ENCODE measurements around the gene KRT76. TPM values are rescaled to one million over a fixed set of nuclear protein-coding genes. Genes with fewer than 3 reads are reported as not detected.

KRT76 gene
- total RNA-seq, 4 donors from 2014 or later = not detected

DNA sequence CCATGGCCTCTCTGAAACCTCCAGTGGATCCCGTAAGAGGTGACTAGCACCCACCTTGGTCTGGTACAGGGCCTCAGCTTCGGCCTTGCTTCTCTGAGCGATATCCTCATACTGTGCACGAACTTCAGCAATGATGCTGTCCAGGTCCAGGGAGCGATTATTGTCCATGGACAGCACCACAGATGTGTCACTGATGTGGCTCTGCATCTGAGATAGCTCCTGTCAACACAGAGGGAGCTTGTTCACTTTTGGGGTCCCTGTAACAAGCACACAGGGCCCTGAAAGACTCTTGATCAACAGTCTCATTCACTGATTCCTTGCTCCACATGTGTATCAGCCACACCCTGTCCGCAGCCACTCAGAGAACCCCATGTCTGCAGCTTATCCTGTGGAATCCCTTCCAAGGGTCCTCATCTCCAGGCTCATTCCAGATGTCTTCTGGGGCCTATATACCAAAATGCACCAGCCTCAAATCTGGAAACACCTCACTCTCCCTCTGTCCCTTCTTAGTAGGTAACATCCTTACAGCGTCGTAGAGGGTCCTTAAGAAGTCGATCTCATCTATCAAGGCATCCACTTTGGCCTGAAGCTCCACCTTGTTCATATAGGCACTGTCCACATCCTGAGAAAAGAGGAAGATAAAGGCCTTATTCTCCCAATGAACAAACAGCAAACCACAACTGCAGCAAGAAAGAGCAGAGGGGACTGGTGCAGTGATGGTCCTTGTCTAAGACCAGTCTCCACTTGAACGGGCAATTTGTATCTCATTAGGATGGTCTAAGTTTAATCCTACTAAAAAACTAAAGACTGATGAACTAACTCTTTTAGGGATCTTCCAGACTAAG is 15.3 kb upstream of the KRT76 start:
- intact Hi-C loops (cut with DNase I) = no loop called here
- TF ChIP-seq EP300 (IDR thresholded peaks at IDR 0.05) (no peak), CTCF (IDR thresholded peaks at IDR 0.05) (no peak), POLR2A (IDR thresholded peaks at IDR 0.05; ENCODE audit: low read depth) (no peak), POLR2AphosphoS5 (IDR thresholded peaks at IDR 0.05) (no peak)
- Histone ChIP-seq H3K9me3 (no peaks in the 10 kb centered on the region), H3K36me3 (no peaks in the 10 kb centered on the region), H3K4me1 (peaks cover 0 to 10% (median 8%) of the 10 kb centered on the region in 4 donors), H3K27me3 (peaks cover 0 to 54% (median 13%) of the 10 kb centered on the region in 4 donors), H3K4me3 (no peak overlapping the region), H3K27ac (replicated peaks in 1 of 4) (no peak overlapping the region)
- DNase-seq (ENCODE audit: extremely low spot score) = no peak
- WGBS = 85% methylated on average over 10 of the region's 10 CpGs

DNA sequence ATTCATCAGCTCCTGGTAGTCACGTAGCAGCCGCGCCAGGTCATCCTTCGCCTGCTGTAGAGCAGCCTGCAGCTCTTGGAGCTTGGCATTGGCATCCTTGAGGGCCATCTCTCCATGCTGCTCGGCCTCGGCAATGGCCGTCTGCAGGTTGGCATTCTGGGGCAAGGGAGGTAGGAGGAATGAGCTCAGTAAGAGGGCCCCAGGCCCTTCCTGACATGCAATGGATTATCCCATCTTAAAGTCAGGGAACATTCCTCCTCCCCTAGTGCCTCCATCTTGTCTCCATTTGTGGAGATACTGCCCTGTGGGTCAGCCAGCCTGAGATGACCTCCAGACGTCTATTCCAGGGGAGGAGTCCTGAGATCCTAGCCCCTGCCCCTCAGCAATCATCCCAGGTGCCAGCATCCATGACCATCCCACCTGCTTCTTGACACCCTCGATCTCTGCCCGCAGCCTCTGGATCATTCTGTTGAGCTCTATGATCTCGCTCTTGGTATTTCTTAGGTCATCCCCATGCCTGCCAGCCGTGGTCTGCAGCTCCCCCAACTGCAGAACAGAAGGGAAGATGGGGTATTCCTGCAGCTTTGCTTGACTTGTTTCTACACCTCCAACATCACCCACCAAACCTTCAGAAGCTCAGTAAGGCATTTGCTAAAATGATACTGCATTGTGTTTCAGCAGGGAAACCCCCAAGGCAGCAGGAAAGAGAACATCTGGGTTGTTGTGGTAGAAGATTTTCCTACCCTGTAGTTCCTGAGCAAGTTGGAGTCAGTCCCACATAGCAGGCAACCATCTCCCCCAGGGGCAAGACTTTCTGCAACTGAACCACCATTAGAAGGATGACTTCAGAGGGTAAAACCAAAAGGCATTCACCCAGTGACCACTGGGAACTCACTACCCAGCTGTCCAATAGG is 14.4 kb upstream of the KRT76 start:
- intact Hi-C loops (cut with DNase I) = no loop called here
- no peaks in the 10 kb centered on the region for H3K36me3 ChIP-seq

DNA sequence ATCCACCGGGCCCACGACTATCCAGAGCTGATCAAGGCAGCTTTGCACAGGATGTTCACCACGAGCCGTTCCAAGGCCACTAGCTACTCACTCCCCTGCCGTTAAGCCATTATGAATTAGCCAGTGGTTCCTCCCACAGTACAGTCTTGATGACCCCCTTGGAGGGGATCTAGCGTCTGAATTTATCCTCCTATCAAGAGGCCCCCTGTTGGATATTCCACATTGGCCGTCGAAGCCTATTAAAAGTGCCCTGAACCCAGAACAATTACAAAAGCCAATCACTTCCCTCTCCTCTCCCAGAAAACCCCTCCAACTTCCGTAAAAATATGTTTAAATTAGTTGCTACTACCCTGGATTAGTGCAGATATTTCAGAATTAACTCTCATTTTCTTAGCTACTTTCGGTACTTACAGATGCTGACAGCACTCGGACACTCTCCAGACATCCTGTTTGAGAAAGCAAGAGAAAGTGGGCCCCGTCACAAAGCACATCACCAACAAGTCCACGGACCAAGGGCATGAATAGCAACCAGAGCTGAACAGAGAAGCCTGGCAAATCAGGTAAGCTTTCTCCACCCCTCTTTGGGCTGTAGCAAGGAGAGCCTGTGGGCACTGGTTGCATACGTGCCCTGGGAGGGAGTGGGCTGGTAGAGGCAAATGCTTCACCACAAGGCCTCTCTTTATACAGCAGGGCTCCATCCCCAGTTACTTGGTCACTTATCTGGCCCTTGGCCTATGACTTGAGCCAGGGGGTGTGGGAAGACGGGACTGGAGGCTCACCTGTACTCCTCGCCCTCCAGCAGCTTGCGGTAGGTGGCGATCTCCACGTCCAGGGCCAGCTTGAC is 13.5 kb upstream of the KRT76 start:
- peaks cover 0 to 10% (median 8%) of the 10 kb centered on the region in 4 donors for H3K4me1 ChIP-seq
- H3K27ac ChIP-seq (replicated peaks in 1 of 4) = no peak overlapping the region
- 66% methylated on average over 19 of the region's 19 CpGs for WGBS
- no peak for DNase-seq (ENCODE audit: extremely low spot score)
- no peaks in the 10 kb centered on the region for H3K36me3 ChIP-seq
- intact Hi-C loops (cut with DNase I) = no loop called here
- H3K4me3 ChIP-seq = peak overlapping the region in 3 of 4 donors; percentile 14 to 20 (median 18)
- TF ChIP-seq POLR2A (IDR thresholded peaks at IDR 0.05; ENCODE audit: low read depth) (no peak), EP300 (IDR thresholded peaks at IDR 0.05) (no peak), CTCF (IDR thresholded peaks at IDR 0.05) (no peak)
- no peaks in the 10 kb centered on the region for H3K9me3 ChIP-seq
- peaks cover 0 to 54% (median 13%) of the 10 kb centered on the region in 4 donors for H3K27me3 ChIP-seq

More for the DNA sequence above, 14.4 kb upstream of the KRT76 start:
- Histone ChIP-seq H3K27me3 (peaks cover 0 to 54% (median 13%) of the 10 kb centered on the region in 4 donors), H3K4me3 (no peak overlapping the region), H3K9me3 (no peaks in the 10 kb centered on the region), H3K27ac (replicated peaks in 1 of 4) (no peak overlapping the region), H3K4me1 (peaks cover 0 to 10% (median 8%) of the 10 kb centered on the region in 4 donors)
- TF ChIP-seq CTCF (IDR thresholded peaks at IDR 0.05) (no peak), EP300 (IDR thresholded peaks at IDR 0.05) (no peak), POLR2AphosphoS5 (IDR thresholded peaks at IDR 0.05) (no peak), POLR2A (IDR thresholded peaks at IDR 0.05; ENCODE audit: low read depth) (no peak)
- 84% methylated on average over 11 of the region's 12 CpGs for WGBS
- no peak for DNase-seq (ENCODE audit: extremely low spot score)

GRCh38 chr12:52789637-52790426 is 12.7 kb upstream of the KRT76 start:
- peaks cover 0 to 10% (median 8%) of the 10 kb centered on the region in 4 donors for H3K4me1 ChIP-seq
- WGBS = 35% methylated on average over 26 of the region's 50 CpGs
- no peaks in the 10 kb centered on the region for H3K9me3 ChIP-seq
- peak overlapping the region in 3 of 4 donors; percentile 14 to 20 (median 18) for H3K4me3 ChIP-seq
- peaks cover 0 to 59% (median 13%) of the 10 kb centered on the region in 4 donors for H3K27me3 ChIP-seq
- no peak overlapping the region for H3K27ac ChIP-seq (replicated peaks in 1 of 4)
- no peaks in the 10 kb centered on the region for H3K36me3 ChIP-seq
- intact Hi-C loops (cut with DNase I) = no loop called here
- TF ChIP-seq CTCF (IDR thresholded peaks at IDR 0.05) (no peak), POLR2AphosphoS5 (IDR thresholded peaks at IDR 0.05) (no peak), POLR2A (IDR thresholded peaks at IDR 0.05; ENCODE audit: low read depth) (no peak), EP300 (IDR thresholded peaks at IDR 0.05) (no peak)
- DNase-seq (ENCODE audit: extremely low spot score) = no peak

Data from esophagus muscularis mucosa (tissue), 4 donors.